Measurements from ENCODE around the gene SLTM.

GRCh38 chr15:58934114-58934447 is 602 bp upstream of the SLTM start:
- no peak for TF ChIP-seq MYNN (tag by site-specific recombination; IDR thresholded peaks at IDR 0.05; ENCODE audit: borderline replicate concordance)
- TF ChIP-seq ZNF792 (tag by site-specific recombination; IDR thresholded peaks at IDR 0.05) = no peak
- no peak for TF ChIP-seq SP3 (tag by site-specific recombination; IDR thresholded peaks at IDR 0.05)
- TF ChIP-seq, protein P1, sequence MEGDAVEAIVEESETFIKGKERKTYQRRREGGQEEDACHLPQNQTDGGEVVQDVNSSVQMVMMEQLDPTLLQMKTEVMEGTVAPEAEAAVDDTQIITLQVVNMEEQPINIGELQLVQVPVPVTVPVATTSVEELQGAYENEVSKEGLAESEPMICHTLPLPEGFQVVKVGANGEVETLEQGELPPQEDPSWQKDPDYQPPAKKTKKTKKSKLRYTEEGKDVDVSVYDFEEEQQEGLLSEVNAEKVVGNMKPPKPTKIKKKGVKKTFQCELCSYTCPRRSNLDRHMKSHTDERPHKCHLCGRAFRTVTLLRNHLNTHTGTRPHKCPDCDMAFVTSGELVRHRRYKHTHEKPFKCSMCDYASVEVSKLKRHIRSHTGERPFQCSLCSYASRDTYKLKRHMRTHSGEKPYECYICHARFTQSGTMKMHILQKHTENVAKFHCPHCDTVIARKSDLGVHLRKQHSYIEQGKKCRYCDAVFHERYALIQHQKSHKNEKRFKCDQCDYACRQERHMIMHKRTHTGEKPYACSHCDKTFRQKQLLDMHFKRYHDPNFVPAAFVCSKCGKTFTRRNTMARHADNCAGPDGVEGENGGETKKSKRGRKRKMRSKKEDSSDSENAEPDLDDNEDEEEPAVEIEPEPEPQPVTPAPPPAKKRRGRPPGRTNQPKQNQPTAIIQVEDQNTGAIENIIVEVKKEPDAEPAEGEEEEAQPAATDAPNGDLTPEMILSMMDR (tag by site-specific recombination; IDR thresholded peaks at IDR 0.05) = no peak
- TF ChIP-seq, protein P2, sequence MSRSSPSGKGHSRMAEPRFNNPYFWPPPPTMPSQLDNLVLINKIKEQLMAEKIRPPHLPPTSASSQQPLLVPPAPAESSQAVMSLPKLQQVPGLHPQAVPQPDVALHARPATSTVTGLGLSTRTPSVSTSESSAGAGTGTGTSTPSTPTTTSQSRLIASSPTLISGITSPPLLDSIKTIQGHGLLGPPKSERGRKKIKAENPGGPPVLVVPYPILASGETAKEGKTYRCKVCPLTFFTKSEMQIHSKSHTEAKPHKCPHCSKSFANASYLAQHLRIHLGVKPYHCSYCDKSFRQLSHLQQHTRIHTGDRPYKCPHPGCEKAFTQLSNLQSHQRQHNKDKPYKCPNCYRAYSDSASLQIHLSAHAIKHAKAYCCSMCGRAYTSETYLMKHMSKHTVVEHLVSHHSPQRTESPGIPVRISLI (tag by site-specific recombination; IDR thresholded peaks at IDR 0.05) = no peak
- TF ChIP-seq, protein P3, sequence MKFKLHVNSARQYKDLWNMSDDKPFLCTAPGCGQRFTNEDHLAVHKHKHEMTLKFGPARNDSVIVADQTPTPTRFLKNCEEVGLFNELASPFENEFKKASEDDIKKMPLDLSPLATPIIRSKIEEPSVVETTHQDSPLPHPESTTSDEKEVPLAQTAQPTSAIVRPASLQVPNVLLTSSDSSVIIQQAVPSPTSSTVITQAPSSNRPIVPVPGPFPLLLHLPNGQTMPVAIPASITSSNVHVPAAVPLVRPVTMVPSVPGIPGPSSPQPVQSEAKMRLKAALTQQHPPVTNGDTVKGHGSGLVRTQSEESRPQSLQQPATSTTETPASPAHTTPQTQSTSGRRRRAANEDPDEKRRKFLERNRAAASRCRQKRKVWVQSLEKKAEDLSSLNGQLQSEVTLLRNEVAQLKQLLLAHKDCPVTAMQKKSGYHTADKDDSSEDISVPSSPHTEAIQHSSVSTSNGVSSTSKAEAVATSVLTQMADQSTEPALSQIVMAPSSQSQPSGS (tag by site-specific recombination; IDR thresholded peaks at IDR 0.05; ENCODE audit: low read depth) = no peak
- no peak for TF ChIP-seq ZBTB8A (tag by site-specific recombination; IDR thresholded peaks at IDR 0.05)

Measured in HEK293 (cell line).